T-helper 1 cell (primary cell): ENCODE results near the gene TF.

ENCODE experiments used
- DNase-seq, 5 donors: peaks; one replicate each; pipeline ENCODE4 v3.0.0-alpha.2; 2012 to 2020

Gene TF

GRCh38 chr3:133747907-133748639 lies 1.9 kb downstream of the TF start:
- DNase-seq = no peak

- DNase-seq = no peak
These were observed 3.5 kb downstream of the TF start for GRCh38 chr3:133749427-133750258.

- DNase-seq = no peak
These were observed 4.1 kb downstream of the TF start for GRCh38 chr3:133750259-133750656.

GRCh38 chr3:133753107-133753778 lies 7.0 kb downstream of the TF start:
- DNase-seq = no peak

- no peak for DNase-seq
These were observed 7.6 kb downstream of the TF start for GRCh38 chr3:133753779-133754164.

GRCh38 chr3:133754455-133754854 lies 8.3 kb downstream of the TF start:
- no peak for DNase-seq

GRCh38 chr3:133754973-133755828 lies 9.0 kb downstream of the TF start:
- no peak for DNase-seq

- no peak for DNase-seq
These were observed 10.8 kb downstream of the TF start for GRCh38 chr3:133756716-133757694.

- DNase-seq = peak in 1 of 5 donors; percentile 10
These were observed 11.7 kb downstream of the TF start for GRCh38 chr3:133757701-133758567.

GRCh38 chr3:133758568-133758928 lies 12.4 kb downstream of the TF start:
- no peak for DNase-seq

GRCh38 chr3:133758964-133759739 lies 13.0 kb downstream of the TF start:
- DNase-seq = no peak

GRCh38 chr3:133759740-133760305 lies 13.6 kb downstream of the TF start:
- no peak for DNase-seq

- no peak for DNase-seq
These were observed 14.7 kb downstream of the TF start for GRCh38 chr3:133760916-133761315.

- no peak for DNase-seq
These were observed 15.7 kb downstream of the TF start for GRCh38 chr3:133761605-133762484.

GRCh38 chr3:133762539-133762938 lies 16.3 kb downstream of the TF start:
- no peak for DNase-seq

- no peak for DNase-seq
These were observed 17.8 kb downstream of the TF start for GRCh38 chr3:133763797-133764683.

GRCh38 chr3:133765256-133765655 lies 19.1 kb downstream of the TF start:
- DNase-seq = no peak
